GM08714 (cell line): ENCODE measurements around the gene GDAP1L1.
"Not testable (repeated sequence)": the region's sequence is repeated elsewhere in the genome, so short reads cannot be mapped to it uniquely, and the experiment has no call there.

Experiments
- H3K4me3 ChIP-seq: fragments of 200-500 bp; sonication (Bioruptor generic); 2 replicates; pipeline ENCODE4 v1.5.1; 2014; ENCODE audit warnings: mild to moderate bottlenecking, low read length, inconsistent platforms
- ZNF274 ChIP-seq: IDR thresholded peaks from 2 replicates; pipeline ENCODE4 v1.6.1; 2012; ENCODE audit warnings: mild to moderate bottlenecking, low read depth, low read length

GDAP1L1 gene

DNA sequence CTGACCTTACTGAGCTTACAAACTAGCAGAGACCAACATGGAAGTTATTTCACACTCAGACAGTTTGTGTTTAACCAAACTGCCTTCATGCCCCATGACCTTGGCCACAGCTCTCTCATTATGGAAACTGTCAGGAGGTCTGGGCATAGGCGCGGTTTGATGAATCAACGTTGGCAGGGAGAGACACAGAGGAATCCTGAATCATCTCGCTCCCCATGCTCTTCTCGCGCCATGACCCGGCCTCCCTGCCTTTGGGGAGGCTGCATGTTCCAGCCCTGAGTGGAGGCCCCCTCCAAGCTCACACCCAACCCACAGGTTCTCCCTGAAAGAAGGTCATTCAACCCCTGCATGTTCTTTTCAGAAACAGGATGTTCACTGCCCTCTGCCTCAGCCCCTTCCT lies 15.9 kb upstream of the GDAP1L1 start:
- TF ChIP-seq ZNF274 = no peak
- no peak overlapping the region for H3K4me3 ChIP-seq

DNA sequence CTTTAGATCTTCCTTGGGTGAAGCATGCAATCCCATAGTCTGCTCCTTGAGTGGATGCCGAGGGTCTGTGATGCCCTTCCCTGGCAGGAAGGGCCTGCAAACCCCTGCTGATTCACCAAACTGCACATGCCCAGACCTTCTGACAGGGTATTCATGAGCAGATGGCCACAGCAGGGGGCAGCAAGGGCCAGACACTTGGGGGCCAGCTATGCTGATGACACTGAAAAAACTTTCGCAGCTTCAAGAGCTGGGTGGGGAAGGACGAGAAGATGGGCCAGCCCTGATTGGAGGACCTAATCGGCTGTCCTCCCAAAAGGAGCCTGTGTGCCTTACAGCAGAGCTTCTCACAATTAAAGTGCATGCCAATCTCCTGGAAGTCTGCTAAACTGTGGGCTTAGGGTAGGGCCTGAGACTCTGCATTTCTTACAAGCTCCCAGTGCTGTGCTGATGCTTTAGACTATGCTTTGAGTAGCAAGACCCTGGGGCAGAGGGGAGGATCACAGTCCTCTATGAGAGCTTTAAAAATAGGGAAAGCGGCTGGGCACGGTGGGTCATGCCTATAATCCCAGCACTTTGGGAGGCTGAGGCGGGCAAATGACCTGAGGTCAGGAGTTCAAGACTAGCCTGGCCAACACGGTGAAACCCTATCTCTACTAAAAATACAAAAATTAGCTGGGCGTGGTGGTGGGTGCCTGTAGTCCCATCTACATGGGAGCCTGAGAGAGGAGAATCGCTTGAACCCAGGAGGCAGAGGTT lies 15.2 kb upstream of the GDAP1L1 start:
- no peak overlapping the region for H3K4me3 ChIP-seq
- no peak for TF ChIP-seq ZNF274

DNA sequence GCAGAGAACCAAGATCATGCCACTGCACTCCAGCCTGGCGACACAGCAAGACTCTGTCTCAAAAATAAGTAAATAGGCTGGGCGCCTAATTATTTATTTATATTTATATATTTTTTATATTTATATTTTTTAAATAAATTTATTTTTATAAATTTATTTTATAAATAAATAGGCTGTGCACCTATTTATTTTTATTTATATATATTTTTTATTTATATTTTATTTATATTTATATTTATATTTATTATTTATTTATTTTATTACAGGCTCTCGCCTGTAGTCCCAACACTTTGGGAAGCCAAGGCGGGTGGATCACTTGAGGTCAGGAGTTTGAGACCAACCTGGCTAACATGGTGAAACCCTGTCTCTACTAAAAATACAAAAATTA lies 14.6 kb upstream of the GDAP1L1 start:
- H3K4me3 ChIP-seq = not testable (repeated sequence)

DNA sequence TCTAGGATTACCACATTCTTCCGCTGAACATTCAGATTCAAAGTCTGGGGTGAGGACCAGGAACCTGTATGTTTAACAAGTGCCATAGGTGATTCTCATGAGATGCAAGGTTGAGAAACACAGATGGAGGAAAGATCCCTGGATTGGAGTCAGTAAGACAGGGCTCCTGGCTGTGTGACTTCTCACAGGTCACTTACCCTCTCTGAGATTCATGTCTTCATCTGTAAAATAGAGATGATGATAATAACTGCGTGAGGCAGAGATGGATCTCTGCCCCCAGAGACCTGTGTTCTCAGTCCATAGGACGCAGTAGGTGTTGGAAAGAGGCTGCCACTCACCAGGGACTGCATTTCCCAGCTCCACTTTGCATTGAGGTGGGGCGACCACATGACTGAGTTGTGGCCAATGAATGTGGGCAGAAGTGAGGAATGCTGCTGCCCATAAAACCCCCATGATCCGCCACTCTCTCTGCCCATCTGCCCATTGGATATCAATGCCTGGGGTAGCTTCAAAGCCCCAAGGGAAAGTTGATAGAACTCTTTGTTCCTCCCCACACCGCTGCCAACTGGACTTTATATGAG lies 13.6 kb upstream of the GDAP1L1 start:
- H3K4me3 ChIP-seq = no peak overlapping the region
- no peak for TF ChIP-seq ZNF274

DNA sequence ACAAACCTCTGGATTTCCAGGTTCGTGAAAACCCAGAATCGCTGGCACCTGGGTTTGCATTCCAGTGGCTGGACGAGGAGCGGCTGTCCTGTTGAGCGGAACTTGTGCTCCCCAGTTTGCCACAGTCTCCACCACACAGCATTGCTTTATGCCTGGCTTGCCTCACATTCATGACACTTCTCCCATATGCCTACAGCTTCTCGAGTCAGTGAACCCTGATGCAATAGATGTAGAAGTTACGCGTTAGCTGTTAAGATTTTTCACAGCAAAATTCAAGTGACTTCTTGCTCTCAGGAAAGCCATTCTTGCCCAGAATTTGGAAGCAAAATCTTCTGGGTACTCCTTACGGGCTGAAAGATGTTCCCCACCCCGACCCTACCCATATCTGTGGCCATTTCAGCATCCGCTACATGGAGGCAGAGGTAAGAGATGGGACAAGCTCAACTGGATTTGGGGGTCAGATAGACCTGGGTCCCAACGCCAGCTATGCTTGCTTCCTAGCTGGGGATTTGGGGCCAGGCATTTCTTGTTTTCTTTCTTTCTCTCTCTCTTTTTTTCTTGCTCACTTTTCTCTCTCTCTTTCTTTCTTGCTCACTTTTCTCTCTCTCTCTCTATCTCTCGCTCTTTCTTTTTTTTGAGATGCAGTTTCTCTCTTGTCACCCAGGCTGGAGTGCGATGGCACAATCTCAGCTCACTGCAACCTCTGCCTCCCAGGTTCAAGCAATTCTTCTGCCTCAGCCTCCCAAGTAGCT lies 12.4 kb upstream of the GDAP1L1 start:
- no peak for TF ChIP-seq ZNF274
- H3K4me3 ChIP-seq = no peak overlapping the region

DNA sequence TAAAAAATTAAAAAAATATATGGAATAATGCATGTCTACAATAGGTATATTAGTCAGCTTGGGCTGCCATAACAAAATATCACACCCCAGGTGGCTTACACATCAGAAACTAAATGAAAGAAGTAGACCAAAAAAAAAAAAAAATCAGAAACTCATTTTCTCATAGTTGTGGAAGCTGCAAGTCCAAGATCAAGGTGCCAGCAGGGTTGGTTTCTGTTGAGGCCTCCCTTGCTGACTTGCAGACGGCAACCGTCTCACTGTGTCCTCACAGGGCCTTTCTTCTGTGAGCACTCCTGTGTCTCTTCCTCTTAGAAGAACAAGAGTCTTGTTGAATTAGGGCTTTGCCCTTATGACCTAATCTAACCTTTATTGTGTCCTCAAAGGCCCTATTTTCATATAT lies 11.4 kb upstream of the GDAP1L1 start:
- H3K4me3 ChIP-seq = no peak overlapping the region
- no peak for TF ChIP-seq ZNF274

DNA sequence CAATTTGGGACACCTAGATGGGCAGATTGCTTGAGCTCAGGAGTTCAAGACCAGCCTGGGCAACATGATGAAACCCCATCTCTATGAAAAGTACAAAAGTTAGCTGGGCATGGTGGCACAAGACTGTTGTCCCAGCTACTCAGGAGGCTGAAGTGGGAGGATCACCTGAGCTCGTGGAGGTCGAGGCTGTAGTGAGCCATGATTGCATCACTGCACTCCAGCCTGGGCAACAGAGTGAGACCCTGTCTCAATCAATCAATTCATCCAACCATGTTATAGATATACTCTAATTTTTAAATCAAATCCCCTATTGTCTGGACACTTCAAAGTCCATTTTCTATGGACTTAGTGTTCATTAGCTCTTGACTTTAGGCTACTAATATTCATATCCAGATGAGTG lies 10.3 kb upstream of the GDAP1L1 start:
- H3K4me3 ChIP-seq = not testable (repeated sequence)

DNA sequence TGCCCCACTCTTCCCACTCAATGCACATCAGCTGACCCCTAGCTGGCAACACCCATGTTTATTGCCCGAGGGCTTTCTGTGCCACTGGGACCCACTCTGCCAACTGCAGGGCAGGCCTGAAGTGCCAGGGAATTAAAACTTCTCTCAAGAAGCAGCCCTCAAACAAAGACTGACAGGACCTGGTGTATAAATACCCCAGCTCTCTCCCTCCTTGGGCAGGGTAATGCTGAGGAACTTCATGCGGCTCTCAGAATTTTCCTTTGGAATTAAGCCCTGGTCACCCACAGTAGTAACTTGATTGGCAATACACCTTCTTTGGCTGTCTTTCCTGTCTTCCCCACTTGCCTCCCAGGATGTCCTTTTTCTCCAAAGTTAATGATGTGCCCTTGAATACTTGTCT lies 5.3 kb upstream of the GDAP1L1 start:
- TF ChIP-seq ZNF274 = no peak

DNA sequence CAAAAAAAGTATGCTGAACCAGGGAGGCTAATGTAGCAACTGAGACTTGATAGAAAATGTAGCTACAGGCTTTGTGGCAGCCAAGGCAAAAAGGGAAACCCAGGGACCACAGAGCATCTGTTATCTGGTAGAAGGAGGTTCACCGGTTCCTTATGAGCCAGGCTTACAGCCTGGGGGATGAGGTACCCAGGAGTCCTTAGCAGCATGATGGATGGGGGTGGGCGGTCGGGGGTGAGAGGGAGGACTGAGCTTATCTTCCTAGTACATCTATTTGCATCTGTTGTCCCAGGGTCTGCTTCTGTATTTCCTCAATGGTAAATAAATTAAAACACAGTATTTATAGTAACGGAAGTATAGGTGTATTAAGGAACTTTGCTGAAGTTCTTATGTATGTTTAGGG lies 1.1 kb upstream of the GDAP1L1 start:
- H3K4me3 ChIP-seq = no peak overlapping the region
- TF ChIP-seq ZNF274 = no peak

More for the DNA sequence above, 5.3 kb upstream of the GDAP1L1 start:
- no peak overlapping the region for H3K4me3 ChIP-seq

DNA sequence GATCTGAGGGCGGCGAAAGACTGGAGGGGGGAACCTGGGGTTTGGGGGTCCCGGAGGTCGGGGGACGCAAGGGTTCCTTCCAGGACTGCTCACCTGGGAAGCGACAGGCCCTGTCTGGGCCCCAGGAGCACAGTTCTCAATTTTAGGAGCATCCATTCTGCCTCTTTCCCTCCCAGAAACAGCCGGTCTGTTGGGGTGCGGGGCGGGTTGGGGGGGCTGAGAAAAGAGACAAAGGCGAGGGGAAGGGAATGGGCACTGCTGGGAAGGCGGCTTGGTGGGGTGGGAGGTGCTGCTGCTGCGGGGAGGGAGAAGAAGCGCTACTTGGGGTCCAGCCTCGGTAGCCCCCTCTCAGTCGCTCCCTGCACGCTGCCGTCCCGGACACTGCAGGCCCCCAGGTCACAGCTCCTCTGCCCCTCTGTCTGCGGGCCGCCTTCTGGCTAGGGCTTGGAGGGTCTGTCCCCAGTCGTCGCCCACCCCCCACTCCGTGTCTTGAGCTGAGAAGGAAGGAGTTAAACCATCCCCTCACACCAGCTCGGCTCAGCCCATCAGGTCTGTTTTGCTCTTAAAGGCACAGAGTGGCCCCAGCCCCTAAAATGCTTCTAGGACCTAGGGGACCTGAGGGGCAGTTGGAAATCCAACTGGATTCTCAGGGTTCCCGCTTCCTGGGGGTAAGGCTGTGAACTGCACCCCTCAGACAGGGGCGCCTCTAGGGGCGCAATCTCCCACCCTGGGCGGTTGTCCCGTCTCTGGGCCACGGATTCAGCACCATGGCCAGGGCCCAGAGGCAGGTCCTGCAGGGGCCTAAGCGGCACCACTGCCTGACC lies 690 bp downstream of the GDAP1L1 start:
- H3K4me3 ChIP-seq = no peak overlapping the region
- no peak for TF ChIP-seq ZNF274

DNA sequence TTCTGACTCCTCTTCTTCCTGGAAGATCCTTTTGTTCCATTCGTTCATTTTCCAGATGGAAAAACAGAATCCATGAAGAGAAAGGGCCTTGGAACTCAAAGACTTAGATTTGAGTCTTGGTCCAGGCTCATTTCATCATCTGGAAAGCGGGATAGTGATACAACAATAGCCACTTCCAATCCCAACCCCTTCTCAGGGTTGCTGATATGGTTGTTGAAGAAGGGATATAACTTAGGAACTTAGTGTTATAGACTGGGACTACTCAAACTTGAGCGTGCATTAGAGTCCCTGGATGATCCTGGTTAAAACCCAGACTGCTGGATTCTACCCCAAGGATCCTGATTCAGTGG lies 1.3 kb downstream of the GDAP1L1 start:
- TF ChIP-seq ZNF274 = no peak
- no peak overlapping the region for H3K4me3 ChIP-seq

DNA sequence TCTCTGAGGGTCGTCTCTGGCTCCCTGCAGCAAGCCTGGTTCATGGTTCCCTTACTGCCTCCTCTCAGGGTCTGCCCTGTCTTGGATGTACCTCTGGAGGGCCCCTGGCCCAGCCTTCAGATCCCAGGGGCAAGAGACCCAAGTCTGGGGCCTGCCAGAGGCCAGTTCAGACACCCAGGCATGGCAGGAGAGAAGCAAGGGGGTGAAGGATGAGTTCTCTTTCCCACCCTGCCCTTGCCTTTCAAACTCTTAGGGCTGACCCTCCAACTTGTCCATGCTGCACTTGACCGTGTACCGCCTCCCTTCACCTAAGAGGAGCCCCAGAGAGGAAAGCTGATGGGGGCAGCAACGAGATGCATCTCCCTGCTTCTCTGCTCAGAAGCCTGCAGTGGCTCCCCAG lies 4.2 kb downstream of the GDAP1L1 start:
- H3K4me3 ChIP-seq = no peak overlapping the region
- no peak for TF ChIP-seq ZNF274

DNA sequence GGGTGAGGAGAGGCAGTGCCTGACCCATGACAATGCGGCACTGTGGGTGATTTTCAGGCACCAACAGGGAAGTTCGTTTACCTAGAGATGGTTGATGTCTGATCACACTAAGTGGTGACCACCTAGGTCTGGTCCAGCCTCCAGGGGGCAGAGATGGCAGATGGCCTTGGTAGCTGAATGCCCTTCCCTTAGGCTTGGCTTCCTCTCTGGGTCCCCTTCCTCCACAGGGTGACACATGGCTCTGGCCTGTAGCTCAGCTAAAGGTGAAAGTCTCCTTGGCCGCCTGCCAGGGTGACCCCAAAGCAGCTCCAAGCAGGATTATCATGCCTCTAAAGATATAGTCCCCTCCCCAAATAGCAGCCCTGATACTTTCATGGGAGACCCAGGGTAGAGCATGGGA lies 6.4 kb downstream of the GDAP1L1 start:
- TF ChIP-seq ZNF274 = no peak

DNA sequence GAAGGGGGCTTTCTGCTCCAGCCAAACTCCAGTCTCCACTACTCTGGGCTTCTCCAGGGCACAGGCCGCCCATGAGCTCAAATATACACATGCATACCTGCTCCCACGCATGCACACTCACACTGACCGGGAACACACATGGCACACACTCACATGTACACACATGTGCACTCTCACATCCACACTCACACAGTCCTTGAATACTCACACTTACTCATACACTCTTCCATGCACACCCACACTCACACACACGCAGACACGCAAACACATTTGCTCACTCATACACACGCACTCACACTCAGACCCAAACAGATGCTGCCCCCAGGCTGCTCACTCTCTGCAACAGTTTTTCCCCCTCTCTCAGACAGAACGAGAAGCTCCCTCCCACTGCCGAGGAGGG lies 7.0 kb downstream of the GDAP1L1 start:
- no peak overlapping the region for H3K4me3 ChIP-seq
- TF ChIP-seq ZNF274 = no peak

More for the DNA sequence above, 6.4 kb downstream of the GDAP1L1 start:
- no peak overlapping the region for H3K4me3 ChIP-seq
